ENCODE measurements around the gene PIAS4. TPM values are rescaled to one million over a fixed set of nuclear protein-coding genes. Genes with fewer than 3 reads are reported as not detected.

The PIAS4 gene
- total and polyA plus RNA-seq, 7 experiments from 2014 or later = 3.9 to 40.6 (median 24.3) TPM

- ChIA-PET POLR2A (interaction anchor here (0.9 kb wide), 1 partner anchor 48 kb away, joined by 4 read pairs; no protein-coding TSS in a partner anchor), CTCF (no interaction called here)
- Mint-ChIP-seq H3K36me3 (peaks cover 0 to 5% (median 0%) of the 10 kb centered on the region in 5 donors), H3K4me3 (no peak overlapping the region), H3K9me3 (no peaks in the 10 kb centered on the region), H3K27ac (peak overlapping the region in 2 of 9 donors; percentile 43 to 52), H3K27me3 (no peaks in the 10 kb centered on the region), H3K4me1 (no peaks in the 10 kb centered on the region)
- Histone ChIP-seq H3K9me3 (ENCODE audit: control insufficient read depth in 2 of 3, low read length in 3 of 3) (no peaks in the 10 kb centered on the region), H3K4me3 (ENCODE audit: low read length) (no peak overlapping the region), H3K27me3 (ENCODE audit: control insufficient read depth in 2 of 2, insufficient read depth in 2 of 2, low read length in 2 of 2) (no peaks in the 10 kb centered on the region), H3K4me1 (ENCODE audit: control insufficient read depth in 2 of 2, insufficient read depth in 2 of 2, low read length in 2 of 2) (no peaks in the 10 kb centered on the region), H3K27ac (ENCODE audit: low read depth, low read length) (no peak overlapping the region), H3K36me3 (ENCODE audit: control insufficient read depth in 2 of 3, insufficient read depth in 3 of 3, low read length in 3 of 3) (peaks cover 0 to 77% (median 0%) of the 10 kb centered on the region in 3 experiments)
- DNase-seq = no peak
- no peak for ATAC-seq
- intact Hi-C loops (cut with micrococcal nuclease) = no loop called here
These were observed 26.8 kb downstream of the PIAS4 start for GRCh38 chr19:4034048-4035017.

GRCh38 chr19:4035018-4035566 lies 27.6 kb downstream of the PIAS4 start:
- Histone ChIP-seq H3K9me3 (ENCODE audit: control insufficient read depth in 2 of 3, low read length in 3 of 3) (no peaks in the 10 kb centered on the region), H3K27ac (ENCODE audit: low read depth, low read length) (no peak overlapping the region), H3K4me3 (ENCODE audit: low read length) (no peak overlapping the region), H3K4me1 (ENCODE audit: control insufficient read depth in 2 of 2, insufficient read depth in 2 of 2, low read length in 2 of 2) (no peaks in the 10 kb centered on the region), H3K36me3 (ENCODE audit: control insufficient read depth in 2 of 3, insufficient read depth in 3 of 3, low read length in 3 of 3) (peaks cover 0 to 74% (median 0%) of the 10 kb centered on the region in 3 experiments), H3K27me3 (ENCODE audit: control insufficient read depth in 2 of 2, insufficient read depth in 2 of 2, low read length in 2 of 2) (no peaks in the 10 kb centered on the region)
- ChIA-PET CTCF (no interaction called here), POLR2A (no interaction called here)
- intact Hi-C loops (cut with micrococcal nuclease) = no loop called here
- DNase-seq (no peak), ATAC-seq (no peak)
- no peaks in the 10 kb centered on the region for H3K27me3 Mint-ChIP-seq
- peak overlapping the region in 2 of 9 donors; percentile 43 to 52 for H3K27ac Mint-ChIP-seq
- peaks cover 0 to 4% (median 0%) of the 10 kb centered on the region in 7 donors for H3K4me1 Mint-ChIP-seq
- peaks cover 0 to 7% (median 0%) of the 10 kb centered on the region in 5 donors for H3K36me3 Mint-ChIP-seq
- no peaks in the 10 kb centered on the region for H3K9me3 Mint-ChIP-seq
- no peak overlapping the region for H3K4me3 Mint-ChIP-seq

GRCh38 chr19:4035582-4035981 lies 28.0 kb downstream of the PIAS4 start:
- no peaks in the 10 kb centered on the region for H3K9me3 Mint-ChIP-seq
- Histone ChIP-seq H3K27ac (ENCODE audit: low read depth, low read length) (no peak overlapping the region), H3K4me3 (ENCODE audit: low read length) (no peak overlapping the region), H3K4me1 (ENCODE audit: control insufficient read depth in 2 of 2, insufficient read depth in 2 of 2, low read length in 2 of 2) (no peaks in the 10 kb centered on the region), H3K9me3 (ENCODE audit: control insufficient read depth in 2 of 3, low read length in 3 of 3) (no peaks in the 10 kb centered on the region), H3K27me3 (ENCODE audit: control insufficient read depth in 2 of 2, insufficient read depth in 2 of 2, low read length in 2 of 2) (no peaks in the 10 kb centered on the region), H3K36me3 (ENCODE audit: control insufficient read depth in 2 of 3, insufficient read depth in 3 of 3, low read length in 3 of 3) (peaks cover 0 to 73% (median 0%) of the 10 kb centered on the region in 3 experiments)
- no peak overlapping the region for H3K4me3 Mint-ChIP-seq
- no peaks in the 10 kb centered on the region for H3K27me3 Mint-ChIP-seq
- peak; percentile 23 for ATAC-seq
- peaks cover 0 to 10% (median 0%) of the 10 kb centered on the region in 5 donors for H3K36me3 Mint-ChIP-seq
- no peak for DNase-seq
- peaks cover 0 to 7% (median 3%) of the 10 kb centered on the region in 7 donors for H3K4me1 Mint-ChIP-seq
- ChIA-PET CTCF (no interaction called here), POLR2A (no interaction called here)
- intact Hi-C loops (cut with micrococcal nuclease) = no loop called here
- no peak overlapping the region for H3K27ac Mint-ChIP-seq

- Histone ChIP-seq H3K9me3 (ENCODE audit: control insufficient read depth in 2 of 3, low read length in 3 of 3) (no peaks in the 10 kb centered on the region), H3K27ac (ENCODE audit: low read depth, low read length) (no peak overlapping the region), H3K27me3 (ENCODE audit: control insufficient read depth in 2 of 2, insufficient read depth in 2 of 2, low read length in 2 of 2) (no peaks in the 10 kb centered on the region), H3K36me3 (ENCODE audit: control insufficient read depth in 2 of 3, insufficient read depth in 3 of 3, low read length in 3 of 3) (peaks cover 0 to 61% (median 0%) of the 10 kb centered on the region in 3 experiments), H3K4me3 (ENCODE audit: low read length) (no peak overlapping the region), H3K4me1 (ENCODE audit: control insufficient read depth in 2 of 2, insufficient read depth in 2 of 2, low read length in 2 of 2) (no peaks in the 10 kb centered on the region)
- ChIA-PET CTCF (no interaction called here), POLR2A (interaction anchor here (0.6 kb wide), 1 partner anchor 104 kb away, joined by 3 read pairs; no protein-coding TSS in a partner anchor)
- DNase-seq (no peak), ATAC-seq (peak; percentile 12)
- peaks cover 0 to 7% (median 3%) of the 10 kb centered on the region in 7 donors for H3K4me1 Mint-ChIP-seq
- H3K36me3 Mint-ChIP-seq = peaks cover 0 to 11% (median 0%) of the 10 kb centered on the region in 5 donors
- H3K27me3 Mint-ChIP-seq = no peaks in the 10 kb centered on the region
- no peak overlapping the region for H3K4me3 Mint-ChIP-seq
- H3K27ac Mint-ChIP-seq = no peak overlapping the region
- intact Hi-C loops (cut with micrococcal nuclease) = no loop called here
- H3K9me3 Mint-ChIP-seq = no peaks in the 10 kb centered on the region
These were observed 29.2 kb downstream of the PIAS4 start for GRCh38 chr19:4036576-4037300.

GRCh38 chr19:4037301-4037949 lies 29.9 kb downstream of the PIAS4 start:
- Histone ChIP-seq H3K9me3 (ENCODE audit: control insufficient read depth in 2 of 3, low read length in 3 of 3) (no peaks in the 10 kb centered on the region), H3K4me3 (ENCODE audit: low read length) (no peak overlapping the region), H3K27ac (ENCODE audit: low read depth, low read length) (no peak overlapping the region), H3K4me1 (ENCODE audit: control insufficient read depth in 2 of 2, insufficient read depth in 2 of 2, low read length in 2 of 2) (no peaks in the 10 kb centered on the region), H3K27me3 (ENCODE audit: control insufficient read depth in 2 of 2, insufficient read depth in 2 of 2, low read length in 2 of 2) (no peaks in the 10 kb centered on the region), H3K36me3 (ENCODE audit: control insufficient read depth in 2 of 3, insufficient read depth in 3 of 3, low read length in 3 of 3) (peaks cover 0 to 54% (median 0%) of the 10 kb centered on the region in 3 experiments)
- intact Hi-C loops (cut with micrococcal nuclease) = no loop called here
- no peaks in the 10 kb centered on the region for H3K9me3 Mint-ChIP-seq
- peak overlapping the region in 1 of 9 donors; percentile 14 for H3K27ac Mint-ChIP-seq
- no peaks in the 10 kb centered on the region for H3K27me3 Mint-ChIP-seq
- H3K4me1 Mint-ChIP-seq = peaks cover 0 to 7% (median 3%) of the 10 kb centered on the region in 7 donors
- DNase-seq (no peak), ATAC-seq (no peak)
- H3K36me3 Mint-ChIP-seq = peaks cover 0 to 11% (median 0%) of the 10 kb centered on the region in 5 donors
- H3K4me3 Mint-ChIP-seq = no peak overlapping the region
- ChIA-PET CTCF (no interaction called here), POLR2A (interaction anchor here (0.6 kb wide), 1 partner anchor 103 kb away, joined by 3 read pairs; no protein-coding TSS in a partner anchor)

- intact Hi-C loops (cut with micrococcal nuclease) = no loop called here
- peaks cover 0 to 7% (median 3%) of the 10 kb centered on the region in 7 donors for H3K4me1 Mint-ChIP-seq
- DNase-seq = no peak
- ChIA-PET CTCF (no interaction called here), POLR2A (no interaction called here)
- no peaks in the 10 kb centered on the region for H3K9me3 Mint-ChIP-seq
- no peaks in the 10 kb centered on the region for H3K27me3 ChIP-seq (ENCODE audit: control insufficient read depth in 2 of 2, insufficient read depth in 2 of 2, low read length in 2 of 2)
- peaks cover 0 to 11% (median 0%) of the 10 kb centered on the region in 5 donors for H3K36me3 Mint-ChIP-seq
- peaks cover 0 to 48% (median 0%) of the 10 kb centered on the region in 3 experiments for H3K36me3 ChIP-seq (ENCODE audit: control insufficient read depth in 2 of 3, insufficient read depth in 3 of 3, low read length in 3 of 3)
- H3K27ac Mint-ChIP-seq = no peak overlapping the region
- H3K27ac ChIP-seq (ENCODE audit: low read depth, low read length) = no peak overlapping the region
- no peak for ATAC-seq
- H3K4me3 ChIP-seq (ENCODE audit: low read length) = no peak overlapping the region
- H3K9me3 ChIP-seq (ENCODE audit: control insufficient read depth in 2 of 3, low read length in 3 of 3) = no peaks in the 10 kb centered on the region
- no peaks in the 10 kb centered on the region for H3K4me1 ChIP-seq (ENCODE audit: control insufficient read depth in 2 of 2, insufficient read depth in 2 of 2, low read length in 2 of 2)
- H3K4me3 Mint-ChIP-seq = no peak overlapping the region
- no peaks in the 10 kb centered on the region for H3K27me3 Mint-ChIP-seq
These were observed 30.5 kb downstream of the PIAS4 start for GRCh38 chr19:4038057-4038456.

All from naive thymus-derived CD4-positive, alpha-beta T cell (primary cell).